ENCODE measurements around the gene SLC46A1.
"Not testable (repeated sequence)": the region's sequence is repeated elsewhere in the genome, so short reads cannot be mapped to it uniquely, and the experiment has no call there.

SLC46A1 gene

GRCh38 chr17:28405632-28406472, at the start of gene SLC46A1:
SLC46A1 (minus strand) TSS chr17:28406212; CDS start chr17:28406114, 98 bp downstream.
- peak; percentile 31 for DNase-seq

- DNase-seq = no peak
These were observed 43.8 kb upstream of the SLC46A1 start for GRCh38 chr17:28449859-28450258.

- DNase-seq = no peak
These were observed 41.4 kb upstream of the SLC46A1 start for GRCh38 chr17:28447396-28447760.

- DNase-seq = no peak
These were observed 40.8 kb upstream of the SLC46A1 start for GRCh38 chr17:28446716-28447395.

GRCh38 chr17:28443901-28444638, 38.1 kb upstream of the SLC46A1 start:
- DNase-seq = no peak

- DNase-seq = not testable (repeated sequence)
These were observed 28.3 kb upstream of the SLC46A1 start for GRCh38 chr17:28434326-28434725.

- DNase-seq = no peak
These were observed 27.7 kb upstream of the SLC46A1 start for GRCh38 chr17:28433721-28434120.

- not testable (repeated sequence) for DNase-seq
These were observed 22.0 kb upstream of the SLC46A1 start for GRCh38 chr17:28427982-28428381.

- DNase-seq = no peak
These were observed 21.4 kb upstream of the SLC46A1 start for GRCh38 chr17:28427371-28427770.

- DNase-seq = no peak
These were observed 20.1 kb upstream of the SLC46A1 start for GRCh38 chr17:28426081-28426519.

- DNase-seq = no peak
These were observed 19.2 kb upstream of the SLC46A1 start for GRCh38 chr17:28425206-28425605.

GRCh38 chr17:28421787-28422305, 15.8 kb upstream of the SLC46A1 start:
- no peak for DNase-seq

- peak; percentile 40 for DNase-seq
These were observed 10.8 kb upstream of the SLC46A1 start for GRCh38 chr17:28416703-28417311.

- no peak for DNase-seq
These were observed 9.9 kb upstream of the SLC46A1 start for GRCh38 chr17:28415886-28416285.

- no peak for DNase-seq
These were observed 7.8 kb upstream of the SLC46A1 start for GRCh38 chr17:28413804-28414203.

- no peak for DNase-seq
These were observed 6.1 kb upstream of the SLC46A1 start for GRCh38 chr17:28412099-28412498.

- no peak for DNase-seq
These were observed 1.9 kb upstream of the SLC46A1 start for GRCh38 chr17:28407974-28408306.

- DNase-seq = peak; percentile 37
These were observed 1.3 kb upstream of the SLC46A1 start for GRCh38 chr17:28407130-28407973.

GRCh38 chr17:28406473-28406814, 432 bp upstream of the SLC46A1 start:
- peak; percentile 38 for DNase-seq

GRCh38 chr17:28404812-28405570, 1.0 kb downstream of the SLC46A1 start:
- DNase-seq = no peak

- DNase-seq = no peak
These were observed 1.6 kb downstream of the SLC46A1 start for GRCh38 chr17:28404461-28404811.
